ENCODE measurements around the gene NUP214.
"Not testable (repeated sequence)": the region's sequence is repeated elsewhere in the genome, so short reads cannot be mapped to it uniquely, and the experiment has no call there.

Gene NUP214

GRCh38 chr9:131237931-131238401, 112.6 kb downstream of the NUP214 start:
- DNase-seq, result peak; percentile 81

- DNase-seq, result no peak
Measured at GRCh38 chr9:131238402-131239021, 113.1 kb downstream of the NUP214 start.

- DNase-seq, result no peak
Measured at GRCh38 chr9:131239161-131239975, 114.0 kb downstream of the NUP214 start.

GRCh38 chr9:131240047-131240921, 114.9 kb downstream of the NUP214 start:
- no peak for DNase-seq

GRCh38 chr9:131244331-131244730, 118.9 kb downstream of the NUP214 start:
- DNase-seq, result not testable (repeated sequence)

- DNase-seq, result no peak
Measured at GRCh38 chr9:131246618-131247017, 121.2 kb downstream of the NUP214 start.

GRCh38 chr9:131252120-131252519, 126.7 kb downstream of the NUP214 start:
- DNase-seq, result no peak

- DNase-seq, result no peak
Measured at GRCh38 chr9:131253891-131254491, 128.6 kb downstream of the NUP214 start.

- no peak for DNase-seq
Measured at GRCh38 chr9:131254626-131255025, 129.2 kb downstream of the NUP214 start.

GRCh38 chr9:131255676-131256197, 130.4 kb downstream of the NUP214 start:
- no peak for DNase-seq

GRCh38 chr9:131257266-131258025, 132.1 kb downstream of the NUP214 start:
- DNase-seq, result no peak

- no peak for DNase-seq
Measured at GRCh38 chr9:131258186-131258585, 132.8 kb downstream of the NUP214 start.

GRCh38 chr9:131258698-131259431, 133.5 kb downstream of the NUP214 start:
- DNase-seq, result no peak

- no peak for DNase-seq
Measured at GRCh38 chr9:131259432-131259898, 134.1 kb downstream of the NUP214 start.

- DNase-seq, result no peak
Measured at GRCh38 chr9:131259916-131260597, 134.7 kb downstream of the NUP214 start.

GRCh38 chr9:131260751-131261452, 135.5 kb downstream of the NUP214 start:
- no peak for DNase-seq

GRCh38 chr9:131262327-131263032, 137.1 kb downstream of the NUP214 start:
- DNase-seq, result no peak

- not testable (repeated sequence) for DNase-seq
Measured at GRCh38 chr9:131263033-131263343, 137.6 kb downstream of the NUP214 start.

GRCh38 chr9:131263701-131264100, 138.3 kb downstream of the NUP214 start:
- DNase-seq, result no peak
